NK-92 (cell line): Measurements from ENCODE around the gene RADX.
"Not testable (repeated sequence)": the region's sequence is repeated elsewhere in the genome, so short reads cannot be mapped to it uniquely, and the experiment has no call there.

Experiments
- DNase-seq: peaks from one replicate; lab custom pipeline; 2025; ENCODE audit not compliant: unreplicated experiment; lab: John Stamatoyannopoulos, UW

The RADX gene, protein sequence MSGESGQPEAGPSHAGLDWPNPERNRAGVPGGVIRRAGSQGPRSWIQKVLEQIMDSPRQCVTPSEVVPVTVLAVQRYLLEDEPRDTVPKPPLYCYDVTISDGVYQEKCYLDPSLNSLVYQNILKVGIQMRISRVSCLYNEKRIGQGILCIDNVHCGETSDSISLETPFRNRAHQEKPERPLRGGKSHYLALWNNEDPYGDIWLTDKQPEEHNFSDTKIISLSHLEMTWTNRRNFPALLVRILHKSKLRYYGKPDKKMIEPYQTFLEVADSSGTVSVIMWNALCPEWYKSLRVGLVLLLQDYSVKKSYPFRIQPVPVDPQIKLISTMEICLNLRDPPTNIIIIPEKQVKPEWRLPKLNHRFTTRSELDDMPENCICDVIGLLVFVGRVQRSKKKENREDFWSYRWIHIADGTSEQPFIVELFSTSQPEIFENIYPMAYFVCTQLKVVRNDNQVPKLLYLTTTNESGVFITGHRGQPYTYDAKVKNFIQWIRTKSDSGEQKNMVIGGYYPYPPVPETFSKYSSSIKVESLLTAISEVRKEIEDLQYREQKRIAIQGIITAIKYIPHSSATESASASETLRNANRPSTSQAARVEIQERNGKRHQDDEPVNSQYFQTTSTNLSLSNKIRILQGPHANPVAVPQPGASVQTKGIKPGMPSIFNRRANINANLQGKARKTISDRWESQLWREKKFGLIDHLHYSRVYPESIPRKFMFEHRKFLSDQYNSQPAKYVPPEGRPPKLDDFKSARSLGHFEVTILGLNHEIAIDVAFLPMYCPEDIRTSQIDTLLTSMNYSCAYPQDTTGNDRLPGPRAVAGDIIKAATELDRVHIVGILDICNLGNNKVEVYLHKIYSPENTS

GRCh38 chrX:106611679-106612392, at the start of gene RADX:
Gene RADX (plus strand): TSS chrX:106611978. CDS start chrX:106612081, 103 bp downstream.
- DNase-seq, result peak; percentile 35

DNA sequence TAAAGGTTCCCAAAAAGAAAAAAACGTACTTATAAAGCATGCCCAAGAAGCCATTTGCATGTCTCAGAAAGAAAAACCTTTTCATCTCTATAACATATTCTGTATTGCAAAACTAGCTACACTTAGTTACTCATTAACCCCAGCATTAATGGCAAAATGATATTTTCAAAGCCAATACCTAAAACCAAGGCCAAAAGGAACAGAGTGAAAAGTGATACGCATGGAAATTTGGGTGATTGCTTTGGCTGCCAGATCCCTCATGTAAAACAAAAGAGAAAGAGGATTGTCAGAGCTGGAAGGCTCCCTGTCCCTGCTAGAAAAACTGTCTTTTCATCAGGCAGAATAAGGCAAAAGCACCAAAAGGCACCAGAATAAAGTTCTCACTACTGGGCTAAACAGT, 46.8 kb upstream of the RADX start:
- DNase-seq, result no peak

DNA sequence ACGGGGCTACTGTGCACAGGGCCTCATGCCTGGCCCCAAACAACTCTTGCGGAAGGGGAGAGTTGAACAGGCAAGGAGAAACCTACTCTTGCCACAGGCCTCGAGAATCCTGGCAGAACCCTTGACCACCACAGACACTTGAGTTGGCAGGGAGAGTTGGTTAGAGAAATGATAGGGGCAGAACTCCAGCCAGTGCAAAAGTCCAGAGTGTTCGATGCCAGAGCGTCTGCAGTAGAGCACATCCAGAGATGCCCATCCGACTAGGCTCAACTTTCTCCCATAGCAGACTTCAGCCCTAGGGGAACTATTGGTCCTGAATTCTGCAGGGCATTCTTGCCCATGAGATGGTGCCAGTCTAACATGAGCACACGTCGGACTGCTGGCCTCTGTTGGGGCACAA, 45.4 kb upstream of the RADX start:
- no peak for DNase-seq

DNA sequence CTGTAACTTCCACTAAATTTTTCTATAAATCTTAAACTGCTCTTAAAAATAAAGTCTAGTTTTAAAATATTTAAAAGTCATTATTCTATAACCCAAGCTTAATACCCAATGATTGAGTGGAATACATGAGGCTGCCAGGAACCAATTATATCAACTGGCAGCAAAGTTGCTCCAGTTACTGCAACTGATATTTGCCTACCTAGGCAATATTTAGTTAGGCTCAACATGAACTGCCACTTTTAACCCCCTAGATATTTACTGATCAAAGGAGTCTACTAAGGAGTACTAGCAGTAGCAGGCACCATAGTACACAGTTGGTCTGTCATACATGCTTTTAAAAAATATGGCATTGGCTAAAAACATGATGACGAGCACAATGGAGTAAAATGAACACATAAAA, 29.9 kb upstream of the RADX start:
- DNase-seq, result no peak

- no peak for DNase-seq
These were observed 26.3 kb upstream of the RADX start for GRCh38 chrX:106585478-106585877.

DNA sequence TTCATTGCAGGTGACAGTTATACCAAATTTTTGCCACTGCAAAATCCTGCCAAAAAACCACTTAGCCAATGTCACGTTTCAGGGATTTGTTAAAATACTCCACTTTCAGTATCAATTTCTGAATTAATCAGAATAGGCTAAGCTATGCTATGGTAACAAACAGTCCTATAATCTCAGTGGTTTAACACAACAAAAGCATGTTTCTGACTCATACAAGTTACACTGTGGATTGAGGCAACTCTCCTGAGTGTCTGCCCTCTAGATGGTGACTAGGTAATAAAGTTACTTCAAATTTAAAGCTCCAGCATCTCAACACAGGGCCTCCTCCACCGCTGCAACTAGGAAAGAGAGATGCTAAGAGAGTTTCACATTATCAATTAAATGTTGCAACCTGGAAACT, 23.0 kb upstream of the RADX start:
- no peak for DNase-seq

DNA sequence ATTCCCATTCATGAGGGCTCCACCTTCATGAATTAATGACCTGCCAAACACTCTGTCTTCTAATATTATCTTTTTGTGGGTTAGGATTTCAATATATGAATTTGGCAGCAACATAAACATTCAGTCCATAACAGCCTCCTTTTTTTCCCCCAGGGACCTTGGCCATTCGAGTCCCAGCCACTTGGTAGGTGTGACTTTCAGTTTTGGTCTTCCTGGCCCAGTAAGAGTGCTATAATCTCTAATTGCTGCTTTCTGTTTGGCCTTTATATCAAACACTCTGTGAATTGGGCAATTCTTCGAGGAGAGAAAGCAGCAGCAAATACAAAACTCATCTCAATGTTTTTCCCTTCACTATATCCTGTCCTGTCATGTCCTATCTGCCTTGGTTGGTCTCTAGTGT, 12.4 kb upstream of the RADX start:
- no peak for DNase-seq

- DNase-seq, result no peak
These were observed 5.2 kb upstream of the RADX start for GRCh38 chrX:106606571-106606970.

GRCh38 chrX:106608016-106608415, 3.8 kb upstream of the RADX start:
- no peak for DNase-seq

- no peak for DNase-seq
These were observed 480 bp upstream of the RADX start for GRCh38 chrX:106611317-106611678.

DNA sequence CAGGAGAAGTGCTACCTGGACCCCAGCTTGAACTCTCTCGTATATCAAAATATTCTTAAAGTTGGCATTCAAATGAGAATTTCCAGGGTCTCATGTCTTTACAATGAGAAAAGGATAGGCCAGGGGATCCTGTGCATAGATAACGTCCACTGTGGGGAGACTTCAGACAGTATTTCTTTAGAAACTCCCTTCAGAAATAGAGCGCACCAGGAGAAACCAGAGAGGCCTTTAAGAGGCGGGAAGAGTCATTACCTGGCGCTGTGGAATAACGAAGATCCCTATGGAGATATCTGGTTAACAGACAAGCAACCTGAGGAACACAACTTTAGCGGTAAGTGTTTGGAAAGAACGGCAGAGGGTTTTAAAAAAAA, 600 bp downstream of the RADX start:
- no peak for DNase-seq

GRCh38 chrX:106613277-106613676, 1.5 kb downstream of the RADX start:
- no peak for DNase-seq

DNA sequence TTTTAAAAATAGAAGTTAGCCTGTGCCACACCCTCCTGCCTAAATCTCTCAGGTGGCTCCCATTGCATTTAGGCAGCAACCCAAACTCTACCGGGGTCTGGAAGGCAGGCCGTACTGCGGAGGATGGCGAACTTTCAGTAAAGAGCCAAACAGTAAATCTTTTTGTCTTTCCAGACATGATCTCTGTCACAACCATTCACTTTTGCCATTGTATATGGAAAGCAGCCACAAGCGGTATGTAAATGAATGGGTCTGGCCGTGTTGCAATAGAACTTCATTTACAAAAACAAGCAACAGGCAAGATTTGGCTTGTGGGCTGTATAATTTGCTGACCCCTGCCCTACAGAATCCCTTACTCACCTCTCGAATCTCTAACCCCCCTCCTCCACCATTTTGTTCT, 3.3 kb downstream of the RADX start:
- DNase-seq, result no peak

DNA sequence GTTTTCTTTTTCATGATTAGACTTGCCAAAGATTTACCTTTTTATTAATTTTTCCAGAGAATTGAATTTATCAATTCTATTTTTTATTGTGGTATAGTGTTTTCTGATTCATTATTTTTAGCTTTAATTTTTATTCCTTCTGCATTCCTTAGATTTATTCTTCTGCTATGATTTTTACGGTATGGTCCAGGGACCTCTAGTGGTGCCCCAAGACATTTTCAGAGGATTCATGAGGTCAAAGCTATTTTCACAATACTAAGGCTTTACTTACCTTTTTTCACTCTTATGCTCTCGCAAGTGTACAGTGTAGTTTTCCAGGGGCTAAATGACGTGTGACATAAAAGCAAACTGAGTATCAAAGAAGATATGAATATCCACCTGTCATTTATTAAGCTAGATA, 8.0 kb downstream of the RADX start:
- DNase-seq, result no peak

- DNase-seq, result no peak
These were observed 10.1 kb downstream of the RADX start for GRCh38 chrX:106621836-106622235.

- no peak for DNase-seq
These were observed 15.0 kb downstream of the RADX start for GRCh38 chrX:106626789-106627188.

- DNase-seq, result no peak
These were observed 19.8 kb downstream of the RADX start for GRCh38 chrX:106631615-106632014.

DNA sequence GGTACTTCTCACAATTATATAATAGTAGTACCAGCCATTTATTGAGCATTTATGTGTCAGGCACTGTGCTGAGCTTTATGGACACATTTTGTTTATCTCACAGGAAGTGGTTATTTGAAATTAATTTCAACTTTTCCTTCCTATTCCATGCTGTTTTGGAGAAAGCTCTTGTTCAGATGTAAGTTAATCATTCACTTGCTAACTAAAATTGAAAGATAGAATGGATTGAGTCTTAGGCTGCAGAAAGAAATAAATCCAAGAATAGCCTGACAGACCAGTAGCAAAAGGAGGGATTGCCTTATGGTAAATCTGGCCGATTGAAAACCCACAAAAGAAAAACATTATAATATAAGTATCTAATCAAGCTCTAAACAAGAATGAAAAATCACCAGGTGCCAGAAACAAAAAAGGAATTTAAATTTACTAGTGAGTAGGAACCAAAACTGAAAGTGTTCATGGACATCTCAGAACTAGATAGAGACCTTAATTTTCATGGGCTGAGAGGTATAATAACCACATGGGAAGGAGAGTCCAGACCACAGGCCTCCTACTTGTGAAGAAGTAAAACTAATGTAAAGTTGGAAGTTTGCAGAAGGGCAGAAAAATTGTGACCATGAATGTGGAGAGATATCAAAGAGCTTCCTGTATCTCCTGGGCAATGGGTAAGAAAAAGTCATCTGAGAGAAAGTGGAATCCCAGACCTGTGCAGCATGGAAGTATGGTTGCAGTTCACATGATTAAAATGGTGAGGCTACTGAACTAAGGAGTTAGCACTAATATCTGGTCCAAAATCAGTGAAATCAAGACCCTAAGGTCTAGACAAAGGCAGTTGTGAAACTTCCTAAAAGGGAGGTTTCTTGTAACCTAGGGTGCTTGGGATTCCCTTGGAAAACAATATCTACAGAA, 38.0 kb downstream of the RADX start:
- no peak for DNase-seq

DNA sequence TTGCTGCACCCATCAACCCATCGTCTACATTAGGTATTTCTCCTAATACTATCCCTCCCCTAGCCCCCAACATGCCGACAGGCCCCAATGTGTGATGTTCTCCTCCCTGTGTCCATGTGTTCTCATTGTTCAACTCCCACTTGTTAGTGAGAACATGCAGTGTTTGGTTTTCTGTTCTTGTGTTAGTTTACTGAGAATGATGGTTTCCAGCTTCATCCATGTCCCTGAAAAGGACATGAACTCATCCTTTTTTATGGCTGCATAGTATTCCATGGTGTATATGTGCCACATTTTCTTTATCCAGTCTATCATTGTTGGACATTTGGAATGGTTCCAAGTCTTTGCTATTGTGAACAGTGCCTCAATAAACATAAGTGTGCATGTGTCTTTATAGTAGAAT, 41.8 kb downstream of the RADX start:
- DNase-seq, result not testable (repeated sequence)

DNA sequence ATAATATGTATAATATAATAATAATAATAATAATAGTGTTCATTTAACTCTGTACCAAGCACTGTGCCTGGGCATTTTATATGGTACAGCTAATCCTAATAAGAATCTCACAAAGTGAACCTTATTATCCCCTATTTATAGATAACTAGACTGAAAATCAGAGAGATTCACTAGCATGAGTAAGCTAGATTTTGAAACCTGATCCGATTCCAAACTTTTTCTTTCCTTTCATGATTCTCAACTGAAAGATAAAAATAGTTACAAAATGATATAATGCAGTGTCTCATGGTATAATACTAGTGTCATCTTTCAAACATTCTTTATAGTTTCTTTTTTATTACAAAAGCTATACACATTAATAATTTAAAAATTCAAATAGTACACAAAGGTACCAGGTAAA, 58.9 kb downstream of the RADX start:
- DNase-seq, result no peak

GRCh38 chrX:106672527-106672926, 60.7 kb downstream of the RADX start:
- no peak for DNase-seq
